ENCODE results near the gene AGPAT4. TPM values are rescaled to one million over a fixed set of nuclear protein-coding genes. Genes with fewer than 3 reads are reported as not detected.
A peak's percentile ranks its signal among the peaks of the same experiment; 100 is the strongest.
"Not testable (repeated sequence)": the region's sequence is repeated elsewhere in the genome, so short reads cannot be mapped to it uniquely, and the experiment has no call there.

The AGPAT4 gene
- total RNA-seq, 1 donor from 2014 or later = 11.4 TPM

DNA sequence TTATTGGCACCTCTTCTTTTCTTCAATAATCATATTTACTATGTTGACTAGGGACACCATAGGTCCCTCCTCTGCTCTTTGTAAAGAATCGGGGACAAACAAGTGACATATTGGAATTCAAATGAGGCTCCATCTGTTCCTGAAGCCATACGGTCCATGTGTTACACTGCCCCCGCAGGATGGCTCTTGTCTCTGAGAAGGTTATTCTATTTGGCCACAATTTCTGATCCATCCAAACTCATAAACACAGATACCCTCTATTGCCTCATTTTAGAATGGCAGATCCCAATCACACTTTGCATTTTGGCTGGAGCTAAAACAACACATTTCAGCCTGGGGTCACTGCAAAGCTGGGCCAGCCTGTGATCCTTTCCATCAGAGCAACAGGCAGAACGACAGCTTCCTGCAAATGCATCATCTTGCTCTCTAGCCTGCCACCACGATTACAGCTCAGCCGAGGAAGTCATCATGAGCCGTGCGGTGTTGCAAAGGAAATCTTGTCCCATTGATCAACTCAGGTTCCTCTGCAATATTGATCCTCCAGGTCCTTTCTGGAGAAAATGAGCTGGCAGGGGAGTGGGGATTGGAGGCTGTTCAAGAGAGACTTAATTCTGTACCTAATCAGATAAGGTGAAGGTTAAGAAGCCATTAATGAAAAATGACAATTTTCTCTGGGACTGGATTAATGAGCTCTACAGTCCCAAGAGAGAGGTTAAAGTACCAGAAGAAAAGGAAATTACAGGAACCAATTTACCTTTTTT, 73.1 kb downstream of the AGPAT4 start:
- no peak for DNase-seq

DNA sequence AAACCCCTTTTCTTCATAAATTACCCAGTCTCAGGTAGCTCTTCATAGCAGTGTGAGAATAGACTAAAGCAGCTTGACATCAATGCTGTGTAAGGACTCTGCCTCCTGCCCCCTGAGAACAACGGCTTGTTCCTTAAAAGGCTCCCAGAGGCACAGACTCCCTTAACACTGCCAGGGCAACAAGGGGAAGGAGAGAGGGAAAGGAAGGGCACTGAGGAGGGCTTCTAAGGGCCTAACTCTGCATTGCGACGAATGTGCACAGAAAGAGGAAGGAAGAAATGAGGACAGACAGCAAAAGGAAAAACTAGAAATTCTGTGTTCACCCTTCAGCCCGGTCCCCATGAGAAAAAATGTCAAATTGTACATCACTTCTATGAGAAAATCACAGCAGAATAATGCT, 74.0 kb downstream of the AGPAT4 start:
- no peak for DNase-seq

DNA sequence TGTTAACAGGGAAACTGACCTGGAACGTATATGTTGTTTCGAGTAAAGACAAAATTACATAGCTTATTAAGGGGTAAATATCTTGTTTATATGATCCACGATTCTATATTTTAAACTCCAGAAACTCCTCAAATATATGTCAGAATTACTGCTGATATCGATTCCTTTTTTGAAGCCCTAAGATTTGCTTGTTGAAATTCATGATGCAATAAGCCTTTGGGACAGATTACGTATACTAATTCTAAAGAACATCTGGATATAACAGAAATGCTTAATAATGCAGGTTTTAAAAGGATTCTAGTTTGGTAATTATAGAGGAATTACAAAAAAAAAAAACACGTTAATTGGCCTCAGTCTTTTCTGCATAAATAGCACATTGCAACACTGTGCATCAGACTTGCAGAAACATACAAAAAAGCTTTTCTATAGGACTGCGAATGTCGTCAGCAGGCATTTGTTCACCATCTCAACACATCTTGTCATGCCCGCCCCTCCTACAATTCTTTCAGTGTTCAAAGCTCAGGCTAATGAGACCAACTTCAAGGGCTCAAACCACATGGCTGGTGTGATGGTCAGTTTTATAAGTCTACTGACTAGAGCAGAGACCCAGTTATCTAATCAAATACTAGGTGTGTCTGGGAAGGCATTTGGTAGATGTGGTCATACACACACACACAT, 74.9 kb downstream of the AGPAT4 start:
- DNase-seq = peak; percentile 9

DNA sequence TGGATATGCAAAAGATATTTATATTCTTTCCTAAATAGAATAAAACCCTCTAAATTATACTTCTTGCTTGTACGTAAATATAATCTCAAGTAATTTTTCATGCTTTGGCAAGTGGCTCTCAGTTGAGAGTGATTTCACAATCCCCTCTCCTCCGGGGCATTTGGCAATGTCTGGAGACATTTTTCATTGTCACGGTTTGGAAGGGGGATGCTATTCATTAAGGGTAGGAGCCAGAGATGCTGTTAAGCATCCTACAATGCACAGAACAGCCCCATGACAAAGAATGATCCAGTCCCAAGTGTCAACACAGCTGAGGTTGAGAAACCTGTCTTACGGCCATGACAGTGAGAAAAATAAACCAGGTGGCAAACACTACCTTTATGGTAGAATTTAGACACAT, 75.7 kb downstream of the AGPAT4 start:
- DNase-seq = peak; percentile 46

DNA sequence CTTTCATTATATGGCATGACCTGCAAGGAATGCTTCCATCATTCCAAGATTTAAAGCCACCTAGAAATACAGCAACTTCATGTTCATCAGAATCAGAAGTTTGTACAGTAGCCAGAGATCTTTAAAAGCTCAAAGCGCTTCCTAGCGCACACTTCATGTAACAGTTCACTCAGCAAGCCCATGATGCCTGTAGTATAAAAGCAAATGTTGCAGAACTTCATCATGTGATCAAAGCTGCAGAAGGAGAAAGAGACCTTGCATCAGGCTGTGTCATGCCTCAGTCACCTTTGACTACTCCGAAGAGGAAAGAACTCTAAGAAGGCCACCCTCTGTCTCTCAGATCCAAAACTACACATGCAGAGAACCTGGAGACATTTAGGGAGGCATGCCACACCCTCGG, 78.5 kb downstream of the AGPAT4 start:
- no peak for DNase-seq

DNA sequence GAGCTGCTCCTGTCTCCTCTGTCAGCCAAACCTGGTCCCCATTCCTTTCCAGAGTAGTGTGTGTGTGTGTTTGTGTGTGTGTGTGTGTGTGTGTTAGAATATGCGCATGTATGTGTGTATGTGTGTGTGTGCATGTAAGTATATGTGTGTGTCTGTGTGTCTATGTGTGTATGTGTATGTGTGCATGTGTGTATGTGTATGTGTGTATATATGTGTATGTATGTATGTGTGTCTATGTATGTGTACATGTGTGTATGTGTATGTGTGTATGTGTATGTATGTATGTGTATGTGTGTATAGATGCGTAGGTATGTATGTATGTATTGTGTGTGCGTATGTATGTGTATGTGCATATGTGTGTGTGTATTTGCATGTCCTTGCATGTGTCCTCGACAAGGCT, 79.5 kb downstream of the AGPAT4 start:
- DNase-seq = no peak

DNA sequence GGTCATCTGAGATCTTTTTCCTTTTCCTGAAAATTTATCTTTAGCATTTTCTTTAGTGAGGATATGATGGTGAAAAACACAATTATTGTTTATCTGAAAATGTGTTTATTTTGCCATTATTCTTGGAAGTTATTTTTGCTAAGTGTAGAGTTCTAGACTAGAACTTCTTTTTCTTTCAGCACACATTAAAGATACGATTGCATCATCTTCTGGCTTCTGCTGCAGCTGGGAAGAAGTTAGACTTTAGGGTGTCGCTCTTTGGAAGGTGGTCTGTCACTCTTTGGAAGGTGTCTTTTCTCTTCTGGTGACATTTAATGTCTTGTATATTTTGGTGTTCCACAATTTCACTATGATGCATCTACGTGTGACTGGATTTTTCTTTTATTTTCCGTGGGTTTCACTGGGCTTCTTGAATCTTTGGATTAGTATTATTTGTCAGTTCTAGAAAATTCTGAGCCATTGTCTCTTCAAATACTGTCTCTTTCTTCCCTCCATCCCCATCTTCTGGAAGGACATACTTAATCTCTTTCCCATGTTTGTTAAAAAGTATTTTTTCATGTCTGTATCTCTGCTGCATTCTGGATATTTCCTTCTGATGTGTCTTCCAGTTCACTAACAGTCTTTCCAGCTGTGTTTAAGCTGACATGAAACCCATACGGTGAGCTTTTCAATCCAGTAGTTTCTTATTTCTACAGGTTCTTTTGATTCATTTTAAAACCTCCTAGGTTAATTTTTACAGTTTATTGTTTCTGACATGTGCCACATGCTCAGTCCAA, 81.0 kb downstream of the AGPAT4 start:
- no peak for DNase-seq

DNA sequence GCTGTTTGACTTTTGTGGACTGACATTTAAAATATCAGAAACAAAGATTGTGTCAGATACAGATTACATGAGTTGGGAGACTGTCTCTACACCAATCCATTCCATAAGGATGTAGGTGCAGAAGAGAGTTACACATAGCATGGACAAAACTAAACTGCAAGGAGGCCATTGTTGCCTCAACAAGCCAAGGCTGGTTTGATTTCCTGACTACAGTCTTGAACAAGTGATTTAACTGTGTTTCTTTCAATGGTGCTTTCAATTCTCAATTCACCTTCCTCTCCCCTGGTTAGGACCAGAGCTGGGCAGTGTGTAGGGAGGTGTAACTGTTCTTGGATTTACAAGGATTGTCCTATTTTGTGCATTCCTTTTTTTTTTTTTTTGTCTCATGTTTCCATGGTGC, 82.2 kb downstream of the AGPAT4 start:
- DNase-seq = no peak

DNA sequence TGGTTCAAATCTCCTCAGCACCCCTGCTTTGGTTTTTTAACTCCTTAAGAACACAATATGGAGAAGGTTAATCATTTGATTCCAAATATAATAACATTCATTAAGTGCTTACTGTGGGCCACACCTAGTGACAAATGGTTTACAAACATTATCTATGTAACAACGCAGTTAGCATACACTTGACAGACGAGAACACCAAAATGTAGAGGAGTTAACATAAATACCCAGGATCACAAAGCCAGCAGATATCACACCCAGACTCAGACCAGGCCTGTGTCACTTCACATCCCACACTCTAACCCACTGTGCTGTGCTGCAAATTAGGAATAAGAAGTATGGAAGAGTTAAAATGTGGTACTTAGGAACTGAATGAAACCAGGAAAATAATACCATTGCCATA, 82.9 kb downstream of the AGPAT4 start:
- DNase-seq = no peak

DNA sequence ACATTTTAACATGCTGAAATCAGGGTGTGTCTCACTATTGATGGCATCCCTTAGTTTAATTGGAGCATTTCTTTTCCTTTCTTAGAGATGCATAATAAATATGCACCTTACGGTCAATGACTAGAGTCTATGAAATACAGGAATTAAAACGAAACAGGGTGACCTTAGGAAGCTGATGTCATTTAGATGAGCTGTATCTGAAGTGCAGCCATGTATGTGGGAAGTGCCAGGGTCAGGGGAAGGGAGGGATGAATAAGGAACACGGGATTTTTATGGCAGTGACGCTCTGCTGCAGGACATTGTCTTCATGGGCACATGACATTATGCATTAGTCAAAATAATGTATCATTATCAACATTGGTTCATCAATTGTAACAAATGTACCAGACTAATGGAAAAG, 84.0 kb downstream of the AGPAT4 start:
- no peak for DNase-seq

DNA sequence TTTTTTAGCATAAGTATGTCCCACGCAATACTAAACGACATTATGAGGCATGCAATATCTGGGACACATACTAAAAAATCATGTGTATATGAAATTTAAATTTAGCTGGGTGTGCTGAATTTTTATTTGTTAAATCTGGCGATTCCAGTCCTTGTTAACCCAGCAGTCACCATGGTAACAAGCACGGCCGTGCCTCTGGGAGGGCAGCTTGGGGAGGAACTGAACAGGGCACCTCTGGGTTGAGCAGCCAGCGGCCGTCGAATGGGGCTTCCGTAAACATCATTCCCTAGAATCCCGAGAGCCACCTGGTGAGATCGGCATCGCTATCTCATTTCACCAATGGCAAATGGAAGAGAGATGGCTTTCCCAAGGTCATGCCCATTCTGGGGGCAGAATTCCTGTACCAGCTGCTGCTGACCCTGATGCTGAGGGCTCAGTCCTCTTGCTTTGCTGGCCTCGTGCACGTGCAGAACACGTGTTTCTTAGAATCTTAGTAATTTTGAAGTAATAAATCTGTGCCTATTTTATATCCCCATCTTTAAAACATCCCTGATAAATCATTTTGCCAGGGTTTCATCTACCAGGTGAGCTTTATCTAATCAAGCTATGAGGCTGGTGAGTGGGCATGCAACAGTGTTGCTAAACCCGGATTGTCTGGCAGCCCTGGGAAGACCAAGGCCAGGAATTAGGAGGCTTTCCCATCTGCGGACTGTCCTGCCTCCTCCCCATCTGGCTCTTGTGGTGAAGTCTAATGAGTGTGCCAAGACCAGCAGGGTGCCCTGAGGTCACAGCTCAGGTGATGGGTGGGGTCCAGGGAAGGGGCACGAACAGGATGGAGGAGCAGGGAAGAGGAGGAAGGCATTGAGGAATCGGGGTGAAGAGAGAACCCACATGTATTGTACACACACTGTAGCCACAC, 85.1 kb downstream of the AGPAT4 start:
- no peak for DNase-seq

DNA sequence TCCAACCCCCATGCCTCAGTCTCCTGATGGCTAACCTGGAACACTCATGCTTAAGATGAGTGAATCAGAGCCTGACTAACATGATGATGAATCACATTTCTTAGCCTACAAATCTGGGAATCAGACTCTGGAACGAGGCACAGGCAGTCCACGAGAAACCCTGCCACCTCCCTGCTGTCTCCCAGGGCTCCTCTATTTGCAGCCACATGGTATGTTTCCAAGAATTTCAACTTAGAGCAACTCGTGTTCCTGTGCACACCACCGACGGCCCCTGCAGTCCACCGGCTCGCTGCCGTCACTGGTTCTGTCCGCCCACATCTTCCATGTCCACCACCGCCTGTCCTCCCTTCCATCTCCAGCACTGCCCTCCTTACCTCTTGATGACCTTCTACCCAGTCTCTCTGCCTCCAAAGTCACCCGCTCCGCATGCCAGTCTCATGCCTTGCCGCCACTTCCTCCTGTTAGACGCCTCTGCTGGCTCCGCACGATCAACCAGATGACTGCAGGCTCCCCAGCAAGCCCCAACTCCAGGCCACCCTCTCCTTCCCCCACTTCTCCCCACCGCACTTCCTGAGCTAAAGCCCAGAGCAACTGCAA, 87.6 kb downstream of the AGPAT4 start:
- DNase-seq = no peak

DNA sequence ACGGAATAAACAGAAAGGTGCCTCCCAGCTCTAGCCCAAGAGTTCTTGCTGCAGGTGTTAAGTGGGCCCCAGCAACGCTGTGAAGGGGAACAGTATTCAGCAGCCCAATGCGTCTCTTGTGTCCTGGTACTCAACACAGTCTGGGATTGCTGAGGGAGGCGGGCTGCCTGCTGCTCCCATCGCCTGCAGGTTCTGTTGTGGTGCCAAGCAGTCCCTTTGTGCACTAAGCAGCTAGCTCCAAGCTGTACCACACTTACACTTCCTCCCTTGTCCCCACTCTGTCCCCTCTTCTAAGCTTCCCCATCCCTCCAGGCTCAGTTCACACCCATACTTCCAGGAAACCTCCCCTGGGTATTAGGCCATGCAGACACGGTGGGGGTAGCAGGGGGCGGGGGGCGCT, 92.7 kb downstream of the AGPAT4 start:
- DNase-seq = no peak

DNA sequence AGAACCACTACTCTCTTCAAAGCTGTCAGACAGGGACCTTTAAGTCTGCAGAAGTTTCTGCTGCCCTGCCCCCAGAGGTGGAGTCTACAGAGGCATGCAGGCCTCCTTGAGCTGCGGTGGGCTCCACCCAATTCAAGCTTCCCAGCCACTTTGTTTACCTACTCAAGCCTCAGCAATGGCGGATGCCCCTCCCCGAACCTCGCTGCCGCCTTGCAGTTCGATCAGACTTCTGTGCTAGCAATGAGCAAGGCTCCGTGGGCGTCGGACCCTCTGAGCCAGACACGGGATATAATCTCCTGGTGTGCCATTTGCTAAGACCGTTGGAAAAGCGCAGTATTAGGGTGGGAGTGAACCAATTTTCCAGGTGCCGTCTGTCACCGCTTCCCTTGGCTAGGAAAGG, 95.7 kb downstream of the AGPAT4 start:
- not testable (repeated sequence) for DNase-seq

DNA sequence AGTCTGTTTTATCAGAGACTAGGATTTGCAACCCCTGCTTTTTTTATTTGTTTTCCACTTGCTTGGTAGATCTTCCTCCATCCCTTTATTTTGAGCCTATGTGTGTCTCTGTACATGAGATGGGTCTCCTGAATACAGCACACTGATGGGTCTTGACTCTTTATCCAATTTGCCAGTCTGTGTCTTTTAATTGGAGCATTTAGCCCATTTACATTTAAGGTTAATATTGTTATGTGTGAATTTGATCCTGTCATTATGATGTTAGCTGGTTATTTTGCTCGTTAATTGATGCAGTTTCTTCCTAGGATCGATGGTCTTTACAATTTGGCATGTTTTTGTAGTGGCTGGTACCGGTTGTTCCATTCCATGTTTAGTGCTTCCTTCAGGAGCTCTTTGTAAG, 97.4 kb downstream of the AGPAT4 start:
- DNase-seq = not testable (repeated sequence)

DNA sequence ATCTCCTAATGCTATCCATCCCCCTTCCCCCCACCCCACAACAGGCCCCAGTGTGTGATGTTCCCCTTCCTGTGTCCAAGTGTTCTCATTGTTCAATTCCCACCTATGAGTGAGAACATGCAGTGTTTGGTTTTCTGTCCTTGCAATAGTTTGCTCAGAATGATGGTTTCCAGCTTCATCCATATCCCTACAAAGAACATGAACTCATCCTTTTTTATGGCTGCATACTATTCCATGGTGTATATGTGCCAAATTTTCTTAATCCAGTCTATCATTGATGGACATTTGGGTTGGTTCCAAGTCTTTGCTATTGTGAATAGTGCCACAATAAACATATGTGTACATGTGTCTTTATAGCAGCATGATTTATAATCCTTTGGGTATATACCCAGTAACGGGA, 101.1 kb downstream of the AGPAT4 start:
- DNase-seq = not testable (repeated sequence)

DNA sequence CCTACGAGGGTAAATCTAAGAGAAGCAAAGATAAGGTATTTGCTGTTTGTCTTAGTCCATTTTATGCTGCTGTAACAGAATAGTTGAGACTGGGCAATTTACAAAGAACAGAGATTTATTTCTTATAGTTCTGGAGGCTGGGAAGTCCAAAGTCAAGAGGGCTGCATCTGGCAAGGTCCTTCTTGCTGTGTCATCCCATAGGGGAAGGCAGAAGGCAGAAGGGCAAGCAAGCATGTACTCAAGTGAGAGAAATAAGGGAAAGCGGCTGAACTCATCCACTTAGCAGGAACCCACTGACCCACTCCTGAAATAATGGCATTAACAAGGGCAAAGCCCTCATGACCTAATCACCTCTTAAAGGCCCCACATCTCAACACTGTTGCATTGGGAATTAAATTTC, 102.7 kb downstream of the AGPAT4 start:
- no peak for DNase-seq

DNA sequence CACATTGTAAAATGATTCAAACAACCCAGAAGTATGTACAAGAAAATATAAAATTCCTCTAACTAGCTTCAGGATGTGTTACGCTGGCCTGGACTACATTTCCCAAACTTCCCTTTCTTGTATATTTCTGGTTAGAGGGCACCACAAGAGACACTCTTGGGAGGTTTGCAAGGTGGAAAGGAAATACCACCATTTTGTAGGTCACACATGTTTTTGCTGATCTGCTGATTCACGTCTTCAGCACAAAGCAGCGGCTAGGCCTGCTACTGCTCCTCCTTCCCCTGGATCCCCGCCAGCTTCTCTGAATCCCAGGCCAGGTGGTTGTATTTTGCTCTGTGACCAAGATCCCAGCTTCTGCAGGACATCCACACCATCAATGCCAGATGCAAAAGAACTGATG, 104.2 kb downstream of the AGPAT4 start:
- DNase-seq = peak; percentile 84

DNA sequence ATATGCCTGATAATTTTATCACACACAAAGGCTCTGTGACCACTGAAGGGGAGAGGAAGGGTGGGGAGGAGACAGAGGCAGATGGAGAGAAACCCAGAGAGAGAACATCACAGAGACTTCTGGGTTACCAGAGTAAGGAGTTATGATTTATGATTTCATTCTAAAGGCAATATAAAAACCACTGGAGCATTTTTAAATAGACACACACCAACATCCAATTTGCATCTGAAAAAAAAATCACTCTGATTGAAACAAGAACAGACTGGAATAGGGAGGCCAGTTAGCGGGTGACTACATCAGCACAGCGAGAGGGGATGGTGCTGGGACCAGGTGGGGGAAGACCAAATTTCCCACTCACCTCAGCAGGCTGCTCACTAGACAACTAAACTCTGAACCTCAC, 104.8 kb downstream of the AGPAT4 start:
- no peak for DNase-seq

DNA sequence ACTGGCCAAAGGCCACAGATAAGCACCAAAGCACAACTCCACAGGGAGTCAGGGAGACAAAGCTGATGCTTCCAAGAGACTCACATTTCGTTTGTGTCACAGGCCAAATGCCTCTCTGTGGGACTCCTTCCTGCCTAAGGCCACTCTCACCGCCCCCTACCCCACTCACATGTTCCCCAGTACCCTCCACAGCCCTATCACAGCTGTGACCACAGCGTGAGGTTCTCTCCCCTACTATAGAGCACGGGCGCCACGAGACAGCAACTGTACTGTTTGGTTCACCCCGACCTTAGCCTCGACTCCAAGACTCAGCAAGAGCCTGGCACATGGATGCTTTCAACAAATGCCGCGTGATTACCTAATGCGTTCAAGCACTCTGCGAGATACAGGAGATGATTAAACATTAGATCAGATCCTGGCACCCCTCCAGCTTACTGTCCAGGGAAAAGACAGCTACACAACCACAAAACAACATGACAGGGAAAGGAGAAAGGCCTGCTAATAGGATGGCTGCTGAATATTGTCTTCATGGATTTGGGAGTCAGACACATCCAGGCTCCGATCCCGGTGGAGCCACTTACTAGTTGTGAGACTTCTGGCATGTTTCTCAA, 105.5 kb downstream of the AGPAT4 start:
- DNase-seq = peak; percentile 65

DNA sequence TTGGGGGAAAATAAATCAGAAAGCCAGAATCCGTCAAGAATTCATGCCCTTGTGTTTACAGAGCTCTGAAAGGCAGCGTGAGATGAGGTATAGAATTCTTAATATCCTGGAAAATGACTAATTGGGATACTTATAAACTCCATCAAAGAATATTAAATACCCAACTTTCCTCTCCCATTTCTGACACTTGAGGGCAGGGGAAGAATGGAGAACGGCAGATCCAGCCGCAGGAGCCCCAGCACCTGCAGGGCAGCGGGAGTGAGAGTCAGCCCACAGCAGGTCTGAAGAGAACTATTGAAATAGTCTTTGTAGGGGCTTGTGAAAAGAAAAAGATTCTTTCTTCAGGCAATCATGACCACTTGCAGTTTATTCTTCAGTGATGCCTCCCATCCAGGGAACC, 107.2 kb downstream of the AGPAT4 start:
- DNase-seq = no peak
